Measurements from ENCODE around the gene LONP1.

Gene LONP1

DNA sequence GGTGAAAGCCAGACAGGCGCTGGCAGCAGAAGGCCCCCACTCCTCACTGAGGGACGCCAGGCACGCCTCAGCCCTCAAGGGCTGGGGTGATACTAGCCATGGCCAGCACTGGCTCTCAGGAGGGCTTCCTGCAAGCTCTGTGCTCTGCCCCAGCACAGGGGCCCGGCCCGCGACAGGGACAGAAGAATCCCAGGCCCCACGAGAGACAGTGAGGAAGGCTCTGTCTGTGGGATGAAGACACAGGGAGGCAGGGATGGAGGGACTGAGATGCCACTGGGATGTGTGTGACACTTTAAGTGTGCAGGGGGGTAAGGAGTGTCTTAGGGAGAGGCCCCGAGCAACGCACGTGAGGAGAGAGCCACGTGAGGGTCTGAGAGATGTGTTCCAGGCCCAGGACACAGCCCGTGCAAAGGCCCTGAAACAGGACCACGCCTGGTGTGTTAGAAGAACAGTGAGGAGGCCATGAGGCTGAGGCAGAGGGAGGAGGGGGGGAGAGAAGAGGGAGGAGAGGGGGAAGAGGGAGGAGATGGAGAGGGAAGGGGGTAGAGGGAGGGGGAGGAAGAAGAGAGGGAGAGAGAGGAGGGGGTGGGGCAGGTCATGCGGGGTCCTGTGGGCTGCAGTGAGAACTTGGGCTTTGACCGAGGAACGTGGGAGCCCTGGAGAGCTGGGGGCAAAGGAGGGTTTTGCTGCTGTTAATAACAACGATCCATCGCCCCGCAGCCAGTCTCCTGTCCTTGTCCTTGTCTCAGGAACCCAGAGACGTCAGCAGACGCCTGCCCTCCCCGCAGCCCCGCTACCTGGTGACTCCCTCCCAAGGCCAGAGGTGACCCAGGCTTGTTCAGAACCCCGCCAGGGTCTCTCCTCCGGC is 22.7 kb downstream of the LONP1 start:
- H3K4me3 ChIP-seq (ENCODE audit: low read depth, low read length) = no peak overlapping the region
- no peak overlapping the region for H3K9ac ChIP-seq (ENCODE audit: low read length)
- no peaks in the 10 kb centered on the region for H3K27me3 ChIP-seq (ENCODE audit: control insufficient read depth, insufficient read depth, low read length)
- peaks cover 84% of the 10 kb centered on the region for H3K36me3 ChIP-seq (ENCODE audit: control insufficient read depth, insufficient read depth, low read length)
- no peak overlapping the region for H3K27ac ChIP-seq (ENCODE audit: low read depth, low read length)
- H3K4me1 ChIP-seq (ENCODE audit: control insufficient read depth, insufficient read depth, low read length) = no peaks in the 10 kb centered on the region
- H3K9me3 ChIP-seq (ENCODE audit: control insufficient read depth, insufficient read depth, low read depth, low read length) = no peaks in the 10 kb centered on the region

DNA sequence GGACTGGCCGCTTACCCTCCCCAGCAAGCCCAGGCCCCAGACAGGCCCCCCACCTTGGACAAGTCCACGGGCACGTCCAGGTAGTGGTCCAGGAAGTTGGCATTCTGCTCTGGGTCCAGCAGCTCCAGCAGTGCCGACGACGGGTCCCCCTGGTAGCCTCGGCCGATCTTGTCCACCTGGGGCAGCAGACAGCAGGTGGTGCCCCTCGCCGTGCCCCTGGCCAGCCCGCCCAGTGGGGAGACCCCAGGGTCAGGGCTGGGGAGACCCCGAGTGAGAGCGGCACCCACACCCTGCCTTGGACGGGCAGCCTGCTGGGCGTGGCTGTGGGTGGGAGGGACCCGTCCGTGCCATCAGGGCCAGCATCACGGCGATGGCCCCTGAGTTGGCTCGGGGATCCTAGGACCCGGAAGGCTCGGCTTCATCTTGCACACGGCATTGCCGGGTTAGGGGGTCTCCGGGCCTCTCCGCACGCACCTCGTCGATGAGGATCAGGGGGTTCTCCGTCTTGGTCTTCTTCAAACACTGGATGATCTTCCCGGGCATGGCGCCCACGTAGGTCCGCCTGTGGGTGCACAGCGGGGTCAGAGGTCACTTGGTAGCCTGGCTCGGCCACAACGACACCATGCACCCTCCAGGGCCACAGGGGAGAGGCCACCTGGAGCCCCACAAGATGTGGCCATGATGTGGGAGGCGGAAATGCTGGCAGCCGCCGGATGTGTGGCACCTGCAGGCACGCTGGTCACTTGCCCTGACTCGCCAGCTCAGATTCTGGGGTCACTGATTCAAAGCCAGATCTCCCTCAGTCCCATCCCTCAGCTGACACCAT is 23.5 kb downstream of the LONP1 start:
- H3K9ac ChIP-seq (ENCODE audit: low read length) = no peak overlapping the region
- no peak overlapping the region for H3K4me3 ChIP-seq (ENCODE audit: low read depth, low read length)
- no peak overlapping the region for H3K27ac ChIP-seq (ENCODE audit: low read depth, low read length)
- H3K36me3 ChIP-seq (ENCODE audit: control insufficient read depth, insufficient read depth, low read length) = peaks cover 93% of the 10 kb centered on the region
- no peaks in the 10 kb centered on the region for H3K27me3 ChIP-seq (ENCODE audit: control insufficient read depth, insufficient read depth, low read length)
- 0 out of 2 replicates have a peak, but pooled peaks cover 3% of the 10 kb centered on the region for H3K4me1 ChIP-seq (ENCODE audit: control insufficient read depth, insufficient read depth, low read length)
- H3K9me3 ChIP-seq (ENCODE audit: control insufficient read depth, insufficient read depth, low read depth, low read length) = no peaks in the 10 kb centered on the region

DNA sequence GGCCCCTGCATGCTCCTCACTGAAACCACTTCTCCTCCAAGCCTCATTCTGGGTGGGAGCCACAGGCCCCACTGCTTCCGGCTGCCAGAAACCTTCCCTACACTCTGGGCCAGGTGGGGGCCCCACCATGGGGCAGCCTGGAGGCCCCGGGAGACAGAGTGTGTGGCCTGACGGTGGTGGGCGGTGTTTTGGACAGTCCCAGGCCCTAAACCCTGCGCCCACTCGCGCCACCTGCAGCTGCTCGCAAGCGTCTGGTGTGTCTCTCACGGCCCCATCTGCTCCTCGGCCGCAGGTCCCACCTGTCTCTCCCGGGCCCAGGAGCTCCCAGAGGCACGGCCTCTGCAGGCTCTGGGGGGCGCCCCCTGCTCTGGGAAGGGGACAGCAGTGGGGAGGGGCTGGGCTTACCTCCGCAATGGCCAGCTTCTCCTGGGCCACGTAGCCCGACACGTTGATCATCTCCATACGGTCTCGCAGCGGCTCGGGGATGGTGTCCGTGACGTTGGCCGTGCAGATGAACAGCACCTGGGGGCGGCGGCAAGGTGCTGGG is 24.2 kb downstream of the LONP1 start:
- Histone ChIP-seq H3K27ac (ENCODE audit: low read depth, low read length) (no peak overlapping the region), H3K27me3 (ENCODE audit: control insufficient read depth, insufficient read depth, low read length) (no peaks in the 10 kb centered on the region), H3K4me3 (ENCODE audit: low read depth, low read length) (no peak overlapping the region), H3K4me1 (ENCODE audit: control insufficient read depth, insufficient read depth, low read length) (0 out of 2 replicates have a peak, but pooled peaks cover 3% of the 10 kb centered on the region), H3K9me3 (ENCODE audit: control insufficient read depth, insufficient read depth, low read depth, low read length) (no peaks in the 10 kb centered on the region), H3K9ac (ENCODE audit: low read length) (no peak overlapping the region), H3K36me3 (ENCODE audit: control insufficient read depth, insufficient read depth, low read length) (peaks cover 93% of the 10 kb centered on the region)

DNA sequence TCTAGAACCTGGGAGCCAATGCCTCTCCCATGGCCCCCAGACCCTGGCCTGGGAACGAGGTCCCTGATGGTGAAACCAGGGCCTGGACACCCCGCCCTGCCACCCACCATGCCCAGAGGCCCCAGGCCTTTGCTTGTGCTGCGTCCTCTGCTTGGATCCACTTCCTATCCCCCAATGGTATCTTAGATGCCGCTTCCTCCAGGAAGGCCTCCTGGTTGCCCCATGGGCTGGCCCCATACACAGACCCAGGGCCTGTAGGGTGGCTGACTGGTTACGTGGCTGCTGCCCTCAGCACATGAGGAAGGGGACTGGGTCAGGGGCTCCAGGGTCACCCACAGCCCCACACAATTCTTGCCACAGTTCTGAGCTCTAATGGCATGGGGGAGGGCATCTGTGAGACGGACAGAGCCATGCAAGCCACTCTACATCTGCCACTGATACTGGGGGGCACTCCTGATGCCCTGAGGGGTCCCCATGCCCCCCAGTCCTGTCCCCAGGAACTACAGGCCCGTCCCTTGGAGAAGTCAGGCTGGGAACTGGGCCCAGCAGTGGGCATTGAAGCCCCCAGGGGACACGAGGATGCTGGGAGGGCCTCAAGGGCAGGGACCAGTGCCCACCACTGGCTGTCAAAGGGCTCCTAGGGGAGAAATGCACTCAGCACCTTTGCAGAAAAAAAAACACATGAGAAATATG is 24.8 kb downstream of the LONP1 start:
- Histone ChIP-seq H3K36me3 (ENCODE audit: control insufficient read depth, insufficient read depth, low read length) (peaks cover 91% of the 10 kb centered on the region), H3K27me3 (ENCODE audit: control insufficient read depth, insufficient read depth, low read length) (no peaks in the 10 kb centered on the region), H3K9me3 (ENCODE audit: control insufficient read depth, insufficient read depth, low read depth, low read length) (no peaks in the 10 kb centered on the region), H3K9ac (ENCODE audit: low read length) (no peak overlapping the region), H3K4me1 (ENCODE audit: control insufficient read depth, insufficient read depth, low read length) (0 out of 2 replicates have a peak, but pooled peaks cover 3% of the 10 kb centered on the region), H3K27ac (ENCODE audit: low read depth, low read length) (no peak overlapping the region), H3K4me3 (ENCODE audit: low read depth, low read length) (no peak overlapping the region)

DNA sequence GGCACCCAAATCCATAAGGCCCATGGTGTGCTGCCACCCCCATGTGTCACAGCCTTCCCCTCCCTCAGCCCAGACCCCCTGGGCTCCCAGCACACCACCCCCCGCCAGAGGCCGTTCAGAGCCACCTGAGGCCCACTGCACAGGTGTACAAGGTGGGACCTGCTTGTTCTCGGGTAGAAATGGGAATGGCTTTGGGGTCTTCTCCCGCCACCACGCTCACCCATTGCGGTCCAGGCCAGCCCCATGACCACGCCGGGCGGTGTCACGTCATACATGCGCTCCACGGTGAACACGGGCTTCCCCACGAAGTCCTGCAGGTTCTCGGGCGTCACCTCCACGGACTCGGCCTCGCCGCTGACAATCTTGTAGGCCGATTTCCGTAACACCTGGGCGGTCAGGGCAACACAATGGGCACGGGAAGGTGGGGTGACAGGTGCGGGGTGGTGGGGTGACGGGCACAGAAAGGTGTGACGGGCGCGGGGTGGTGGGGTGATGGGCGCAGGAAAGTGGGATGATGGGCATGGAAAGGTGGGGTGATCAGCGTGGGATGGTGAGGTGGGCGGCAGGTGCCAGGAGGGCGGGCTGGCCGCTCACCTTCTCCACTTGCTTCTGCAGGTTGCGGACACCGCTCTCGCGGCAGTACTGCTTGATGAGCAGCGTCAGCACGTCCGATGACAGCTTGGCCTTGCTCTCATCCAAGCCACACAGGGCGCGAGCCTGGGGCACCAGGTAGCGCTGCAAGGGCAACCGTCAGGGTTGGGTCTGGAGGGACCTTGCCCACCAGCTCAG is 25.6 kb downstream of the LONP1 start:
- Histone ChIP-seq H3K4me3 (ENCODE audit: low read depth, low read length) (no peak overlapping the region), H3K9ac (ENCODE audit: low read length) (no peak overlapping the region), H3K27me3 (ENCODE audit: control insufficient read depth, insufficient read depth, low read length) (no peaks in the 10 kb centered on the region), H3K27ac (ENCODE audit: low read depth, low read length) (no peak overlapping the region), H3K4me1 (ENCODE audit: control insufficient read depth, insufficient read depth, low read length) (0 out of 2 replicates have a peak, but pooled peaks cover 3% of the 10 kb centered on the region), H3K9me3 (ENCODE audit: control insufficient read depth, insufficient read depth, low read depth, low read length) (no peaks in the 10 kb centered on the region), H3K36me3 (ENCODE audit: control insufficient read depth, insufficient read depth, low read length) (peaks cover 87% of the 10 kb centered on the region)

DNA sequence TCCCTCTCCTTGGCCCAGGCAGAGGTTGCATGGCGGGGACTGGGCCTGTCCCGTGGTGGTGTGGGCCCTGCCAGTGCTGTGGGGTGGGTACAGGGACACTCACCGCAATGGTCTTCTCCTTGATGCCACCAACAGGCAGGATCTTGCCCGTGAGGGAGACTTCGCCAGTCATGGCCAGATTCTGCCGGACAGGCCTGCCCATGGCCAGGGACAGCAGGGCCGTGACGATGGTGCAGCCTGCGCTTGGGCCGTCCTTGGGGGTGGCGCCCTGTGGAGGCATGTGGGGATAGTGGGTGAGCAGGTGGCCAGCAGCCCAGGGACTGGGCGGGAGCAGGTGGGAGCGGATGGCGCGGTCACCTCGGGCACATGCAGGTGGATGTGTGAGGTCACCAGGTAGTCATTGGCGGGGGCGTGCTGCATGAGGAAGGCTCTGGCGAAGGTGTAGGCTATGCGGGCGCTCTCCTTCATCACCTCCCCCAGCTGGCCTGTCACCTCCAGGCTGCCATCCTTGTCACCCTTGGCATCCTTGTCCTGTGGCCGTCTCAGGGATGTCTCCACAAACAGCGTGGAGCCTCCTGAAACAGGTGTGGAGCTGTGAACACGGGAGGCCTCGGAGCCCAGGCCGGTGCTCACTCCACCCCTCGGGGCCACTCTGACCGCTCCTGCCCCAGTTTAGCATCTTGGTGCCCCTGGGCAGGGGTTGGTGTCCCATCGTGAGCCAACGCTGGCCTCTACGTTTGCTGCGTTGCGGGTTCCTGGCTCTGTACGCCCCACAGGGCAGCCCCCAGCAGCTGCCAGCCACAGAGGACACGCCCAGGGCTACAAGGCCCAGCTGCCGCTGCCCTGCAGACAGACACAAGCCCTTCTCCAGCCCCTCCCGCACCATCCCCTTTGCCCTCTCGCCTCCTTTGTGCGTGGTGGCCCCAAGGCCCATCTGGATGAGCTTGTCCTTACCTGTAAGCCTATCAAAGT is 26.5 kb downstream of the LONP1 start:
- Histone ChIP-seq H3K9ac (ENCODE audit: low read length) (peak overlapping the region; percentile 14), H3K27me3 (ENCODE audit: control insufficient read depth, insufficient read depth, low read length) (no peaks in the 10 kb centered on the region), H3K4me1 (ENCODE audit: control insufficient read depth, insufficient read depth, low read length) (0 out of 2 replicates have a peak, but pooled peaks cover 3% of the 10 kb centered on the region), H3K4me3 (ENCODE audit: low read depth, low read length) (no peak overlapping the region), H3K36me3 (ENCODE audit: control insufficient read depth, insufficient read depth, low read length) (peaks cover 78% of the 10 kb centered on the region), H3K9me3 (ENCODE audit: control insufficient read depth, insufficient read depth, low read depth, low read length) (no peaks in the 10 kb centered on the region), H3K27ac (ENCODE audit: low read depth, low read length) (no peak overlapping the region)

DNA sequence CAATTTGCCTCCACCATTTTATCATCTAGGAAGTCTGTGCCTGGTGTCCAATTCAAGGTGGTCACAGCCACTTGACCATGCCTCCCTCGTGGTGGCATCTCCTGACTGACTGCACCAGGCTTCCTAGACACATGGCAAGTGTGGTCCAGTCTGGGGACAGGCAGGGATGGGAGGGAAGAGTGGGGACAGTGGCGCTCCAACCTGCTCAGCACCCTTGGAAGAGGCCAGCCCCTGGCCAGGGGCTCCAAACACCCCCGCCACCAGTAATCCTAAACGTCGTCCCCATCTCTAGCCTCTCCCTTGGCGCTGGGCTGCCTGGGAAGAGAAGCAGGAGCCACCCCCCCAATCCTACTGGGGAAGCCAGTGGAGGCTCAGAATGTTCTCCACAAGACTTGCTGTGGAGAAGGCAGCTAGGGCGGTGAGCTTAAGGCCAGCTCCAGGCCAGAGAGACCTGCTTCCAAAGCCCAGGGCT is 27.2 kb downstream of the LONP1 start:
- Histone ChIP-seq H3K36me3 (ENCODE audit: control insufficient read depth, insufficient read depth, low read length) (peaks cover 73% of the 10 kb centered on the region), H3K4me1 (ENCODE audit: control insufficient read depth, insufficient read depth, low read length) (0 out of 2 replicates have a peak, but pooled peaks cover 3% of the 10 kb centered on the region), H3K4me3 (ENCODE audit: low read depth, low read length) (no peak overlapping the region), H3K9me3 (ENCODE audit: control insufficient read depth, insufficient read depth, low read depth, low read length) (no peaks in the 10 kb centered on the region), H3K27me3 (ENCODE audit: control insufficient read depth, insufficient read depth, low read length) (no peaks in the 10 kb centered on the region), H3K9ac (ENCODE audit: low read length) (peak overlapping the region; percentile 14), H3K27ac (ENCODE audit: low read depth, low read length) (no peak overlapping the region)

DNA sequence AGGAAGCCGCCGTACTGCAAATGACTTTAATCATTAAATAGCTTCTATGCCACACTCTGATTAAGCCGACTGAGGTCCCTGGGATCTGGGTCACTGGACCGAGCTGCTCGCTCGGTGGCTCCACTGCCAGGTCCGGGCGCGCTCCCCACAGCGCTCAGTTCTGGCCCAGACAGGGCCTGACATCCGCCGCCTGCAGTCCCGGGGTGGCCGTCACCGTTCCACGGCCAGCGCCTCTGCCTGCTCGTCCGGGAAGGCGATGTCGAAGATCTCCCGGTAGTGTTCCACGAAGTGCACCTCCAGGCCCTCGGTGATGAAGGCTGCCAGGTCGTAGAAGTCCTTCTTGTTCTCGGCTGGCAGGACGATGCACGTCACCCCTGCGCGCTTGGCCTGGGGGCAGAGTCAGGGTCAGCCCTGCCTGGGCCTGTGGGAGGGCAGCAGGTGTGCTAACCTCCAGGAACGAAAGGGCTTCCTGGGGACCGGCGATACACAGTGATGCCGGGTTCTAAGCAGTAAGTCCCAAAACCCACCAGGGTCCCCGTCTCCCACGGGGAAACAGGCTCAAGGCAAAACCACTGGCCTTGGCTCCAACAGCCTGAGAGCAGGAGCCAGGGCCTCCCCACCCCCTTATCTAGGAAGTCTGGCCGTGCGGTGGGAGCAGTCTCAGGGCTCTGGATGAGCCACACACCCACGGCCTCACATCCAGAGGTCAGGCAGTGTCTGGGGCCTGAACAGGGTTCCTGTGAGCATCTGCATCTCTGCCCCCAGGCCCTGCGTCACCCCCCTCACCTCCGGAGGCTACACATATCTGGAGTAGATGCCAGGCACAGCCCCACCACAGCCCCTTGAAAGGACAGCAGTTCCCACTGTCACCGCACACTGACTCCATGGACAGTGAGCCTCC is 27.9 kb downstream of the LONP1 start:
- Histone ChIP-seq H3K27ac (ENCODE audit: low read depth, low read length) (no peak overlapping the region), H3K9me3 (ENCODE audit: control insufficient read depth, insufficient read depth, low read depth, low read length) (no peaks in the 10 kb centered on the region), H3K4me1 (ENCODE audit: control insufficient read depth, insufficient read depth, low read length) (0 out of 2 replicates have a peak, but pooled peaks cover 3% of the 10 kb centered on the region), H3K36me3 (ENCODE audit: control insufficient read depth, insufficient read depth, low read length) (peaks cover 68% of the 10 kb centered on the region), H3K27me3 (ENCODE audit: control insufficient read depth, insufficient read depth, low read length) (no peaks in the 10 kb centered on the region), H3K4me3 (ENCODE audit: low read depth, low read length) (peak overlapping the region; percentile 93), H3K9ac (ENCODE audit: low read length) (peak overlapping the region; percentile 49)

Measured in HUES6 (cell line).